Rectal smooth muscle tissue (tissue), 1 donor: Measurements from ENCODE around the gene YIPF3.

ENCODE experiments used
- H3K27ac ChIP-seq: one replicate; pipeline ENCODE4 v1.7.0; 2013; ENCODE audit warnings: low read depth, low read length, inconsistent platforms
- H3K27me3 ChIP-seq: one replicate; pipeline ENCODE4 v1.7.0; 2013; ENCODE audit warnings: low read length; ENCODE audit not compliant: control insufficient read depth, insufficient read depth
- H3K36me3 ChIP-seq: one replicate; pipeline ENCODE4 v1.7.0; 2013; ENCODE audit warnings: low read length; ENCODE audit not compliant: control insufficient read depth, insufficient read depth
- H3K4me1 ChIP-seq: one replicate; pipeline ENCODE4 v1.7.0; 2013; ENCODE audit warnings: low read length; ENCODE audit not compliant: control insufficient read depth, insufficient read depth
- H3K4me3 ChIP-seq: one replicate; pipeline ENCODE4 v1.7.0; 2013; ENCODE audit warnings: low read length
- H3K9ac ChIP-seq: one replicate; pipeline ENCODE4 v1.7.0; 2013; ENCODE audit warnings: low read length

YIPF3 gene

DNA sequence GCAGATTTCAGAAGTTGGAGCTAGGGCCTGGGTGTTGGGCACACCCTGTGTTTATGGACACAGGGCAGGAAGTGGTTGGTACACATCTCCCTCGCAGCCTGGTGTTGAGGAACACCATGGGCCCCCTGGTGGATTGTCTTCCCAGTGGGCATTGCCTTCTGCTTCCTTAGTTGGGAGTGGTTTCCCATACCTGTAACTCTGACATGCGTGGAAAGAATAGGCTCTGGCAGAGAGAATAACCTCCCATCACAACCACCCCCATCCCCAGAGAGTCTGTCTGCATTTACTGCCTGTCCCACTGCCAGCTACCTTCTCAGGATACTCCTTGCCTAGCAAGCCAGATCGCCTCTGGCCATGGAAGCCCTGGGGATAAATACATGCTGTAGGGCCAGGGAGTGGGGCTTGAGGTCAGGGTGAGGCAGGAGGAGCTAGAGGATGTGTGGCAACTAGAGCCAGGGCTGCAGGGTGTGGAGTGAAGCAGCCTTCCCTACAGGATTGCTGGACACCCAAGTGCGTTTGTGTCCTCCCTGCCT, 21.3 kb downstream of the YIPF3 start:
- Histone ChIP-seq H3K27me3 (no peaks in the 10 kb centered on the region), H3K36me3 (peaks cover 22% of the 10 kb centered on the region), H3K9ac (no peak overlapping the region), H3K4me3 (no peak overlapping the region), H3K27ac (no peak overlapping the region), H3K4me1 (peaks cover 11% of the 10 kb centered on the region)

DNA sequence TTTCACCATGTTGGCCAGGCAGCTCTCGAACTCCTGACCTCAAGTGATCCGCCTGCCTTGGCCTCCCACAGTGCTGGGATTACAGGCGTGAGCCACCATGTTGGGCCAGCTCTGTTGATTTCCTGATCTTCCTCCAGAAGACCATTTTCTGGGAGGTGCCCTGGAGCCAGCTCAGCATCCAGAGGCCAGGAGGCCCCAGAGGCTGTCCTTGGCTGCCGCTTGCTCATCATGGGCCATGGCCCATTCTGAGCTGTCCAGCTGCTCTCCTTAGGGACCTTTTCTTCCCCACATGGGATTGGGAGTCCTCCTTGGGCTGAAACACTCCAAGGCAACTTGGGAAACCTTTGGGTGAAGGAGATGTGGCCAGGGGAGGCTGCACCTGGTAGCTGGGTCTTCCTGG, 22.0 kb downstream of the YIPF3 start:
- Histone ChIP-seq H3K36me3 (peaks cover 16% of the 10 kb centered on the region), H3K27ac (no peak overlapping the region), H3K9ac (no peak overlapping the region), H3K4me3 (no peak overlapping the region), H3K4me1 (peaks cover 11% of the 10 kb centered on the region), H3K27me3 (no peaks in the 10 kb centered on the region)

DNA sequence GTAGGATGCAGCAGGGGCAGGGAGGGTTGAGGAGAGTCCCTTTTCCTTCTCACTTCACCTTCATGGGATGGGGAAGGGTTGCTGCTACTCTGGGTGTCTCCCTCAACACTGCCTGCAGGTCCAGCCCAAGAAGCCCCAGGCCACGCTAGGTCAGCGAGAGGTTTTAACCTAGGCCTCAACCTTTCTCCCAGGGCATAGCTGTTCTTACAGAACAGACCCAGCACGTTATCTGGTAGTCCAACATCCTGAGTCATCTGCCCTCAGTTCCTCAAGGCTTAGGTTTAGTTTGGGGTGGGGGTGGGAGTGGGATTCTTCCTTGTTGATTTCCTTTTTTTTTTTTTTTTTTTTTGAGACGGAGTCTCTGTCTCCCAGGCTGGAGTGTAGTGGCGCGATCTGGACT, 22.4 kb downstream of the YIPF3 start:
- Histone ChIP-seq H3K4me1 (peaks cover 11% of the 10 kb centered on the region), H3K9ac (no peak overlapping the region), H3K27ac (no peak overlapping the region), H3K27me3 (no peaks in the 10 kb centered on the region), H3K36me3 (peaks cover 11% of the 10 kb centered on the region), H3K4me3 (no peak overlapping the region)

DNA sequence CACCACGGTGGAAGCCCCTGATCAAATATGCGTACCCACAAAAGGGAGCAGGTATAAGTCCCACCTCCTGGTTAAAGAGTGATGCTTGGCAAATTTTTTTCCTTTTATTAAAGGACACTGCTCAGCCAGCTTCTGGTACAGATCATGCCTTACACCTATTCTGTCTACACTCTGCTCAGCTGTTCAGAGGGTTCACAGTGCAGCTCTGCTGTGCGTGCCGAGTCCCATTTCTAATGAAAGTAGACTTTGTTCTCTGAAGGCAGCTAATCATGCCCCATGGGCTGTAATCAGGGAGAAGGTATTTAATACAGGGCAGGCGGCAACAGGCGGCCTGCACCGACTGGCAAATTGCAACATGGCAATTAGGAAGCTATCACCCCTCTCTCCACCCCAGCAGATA, 22.9 kb downstream of the YIPF3 start:
- Histone ChIP-seq H3K9ac (no peak overlapping the region), H3K36me3 (peaks cover 6% of the 10 kb centered on the region), H3K4me3 (no peak overlapping the region), H3K27me3 (no peaks in the 10 kb centered on the region), H3K27ac (no peak overlapping the region), H3K4me1 (peaks cover 11% of the 10 kb centered on the region)

DNA sequence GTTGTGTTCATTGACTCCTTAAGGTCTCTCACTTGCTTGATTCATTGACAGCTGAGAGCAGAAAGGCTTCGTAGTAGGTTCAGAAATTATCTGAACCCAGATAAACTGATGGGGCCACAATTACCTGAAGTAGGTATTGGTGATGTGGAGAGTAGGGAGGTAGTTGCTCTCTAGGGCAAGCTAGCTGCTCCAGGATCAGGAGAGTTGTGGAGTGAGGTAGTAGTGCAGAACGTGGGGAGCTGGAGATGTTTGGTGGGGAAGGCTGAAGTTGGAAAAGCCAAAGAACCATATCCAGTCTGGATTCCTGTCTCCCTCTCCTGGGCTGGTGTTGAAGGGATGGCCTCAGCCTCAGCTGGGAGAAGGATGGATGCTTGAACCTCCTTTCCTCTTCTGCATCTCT, 23.5 kb downstream of the YIPF3 start:
- H3K27me3 ChIP-seq, result no peaks in the 10 kb centered on the region
- peaks cover 2% of the 10 kb centered on the region for H3K36me3 ChIP-seq
- H3K4me3 ChIP-seq, result no peak overlapping the region
- H3K4me1 ChIP-seq, result peaks cover 11% of the 10 kb centered on the region
- H3K27ac ChIP-seq, result no peak overlapping the region
- no peak overlapping the region for H3K9ac ChIP-seq

DNA sequence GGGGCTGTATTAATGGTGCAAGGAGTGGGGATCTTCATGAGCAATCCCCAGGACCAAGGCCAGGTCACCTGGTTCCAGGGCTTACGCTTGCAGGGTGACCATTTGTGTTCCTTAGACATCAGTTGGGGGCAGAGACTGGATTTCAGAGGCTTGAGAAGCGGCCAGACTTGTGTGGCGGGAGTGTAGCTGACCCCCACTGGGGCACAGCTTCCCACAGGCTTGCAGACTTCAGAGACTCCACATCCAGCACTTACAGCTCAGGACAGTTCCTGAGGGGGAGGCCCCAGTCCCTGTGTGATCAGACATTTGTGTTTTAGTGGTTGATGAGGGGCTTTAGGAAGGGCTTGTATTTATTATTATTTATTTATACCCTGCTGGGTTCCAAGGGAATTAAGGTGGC, 24.1 kb downstream of the YIPF3 start:
- Histone ChIP-seq H3K4me3 (no peak overlapping the region), H3K4me1 (peaks cover 11% of the 10 kb centered on the region), H3K9ac (no peak overlapping the region), H3K27ac (no peak overlapping the region), H3K36me3 (peaks cover 2% of the 10 kb centered on the region), H3K27me3 (no peaks in the 10 kb centered on the region)

DNA sequence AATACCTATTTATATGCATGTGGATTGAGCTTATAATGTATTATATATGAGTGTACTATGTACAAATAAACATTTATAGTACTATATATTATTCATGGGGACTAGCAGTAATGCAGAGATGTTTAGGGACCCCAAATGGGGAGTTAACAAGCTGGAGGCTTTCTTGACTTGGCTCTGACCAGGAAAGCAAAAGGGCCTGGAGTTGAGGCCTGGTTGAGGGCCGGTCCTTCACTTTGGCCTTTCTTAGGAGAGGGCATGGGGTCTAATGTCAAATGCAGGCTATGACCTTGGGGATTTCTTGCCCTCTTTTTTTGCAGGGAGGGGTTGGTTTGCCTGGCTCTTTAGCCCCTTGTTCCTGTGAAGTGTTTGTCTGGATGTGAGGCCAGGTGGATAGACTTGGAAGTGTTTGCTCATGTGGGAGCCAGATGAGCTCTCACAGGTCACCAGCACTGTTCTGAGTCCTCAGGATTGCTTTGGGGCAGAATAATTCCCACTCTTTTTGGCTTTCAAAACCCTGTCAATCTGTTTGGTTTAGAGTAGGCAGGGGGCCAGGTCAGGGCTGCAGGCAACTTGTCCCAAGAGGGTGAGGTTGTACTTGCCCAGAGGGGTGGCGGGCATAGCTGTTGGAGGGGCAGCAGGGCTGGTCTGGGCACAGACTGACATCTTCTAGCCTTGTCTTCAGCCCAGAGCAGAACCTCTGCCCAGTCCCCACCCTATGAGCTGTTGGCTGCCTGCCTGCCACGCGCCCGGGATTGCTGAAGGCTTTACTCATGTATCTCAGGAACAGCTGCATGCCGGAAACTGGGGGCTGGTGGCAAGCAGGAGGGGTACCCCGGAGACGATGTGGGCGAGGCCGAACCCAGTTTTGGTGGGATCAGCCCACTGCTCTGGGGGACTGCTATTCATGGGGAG, 24.7 kb downstream of the YIPF3 start:
- Histone ChIP-seq H3K27me3 (no peaks in the 10 kb centered on the region), H3K4me3 (no peak overlapping the region), H3K36me3 (no peaks in the 10 kb centered on the region), H3K9ac (no peak overlapping the region), H3K27ac (no peak overlapping the region), H3K4me1 (peaks cover 11% of the 10 kb centered on the region)

DNA sequence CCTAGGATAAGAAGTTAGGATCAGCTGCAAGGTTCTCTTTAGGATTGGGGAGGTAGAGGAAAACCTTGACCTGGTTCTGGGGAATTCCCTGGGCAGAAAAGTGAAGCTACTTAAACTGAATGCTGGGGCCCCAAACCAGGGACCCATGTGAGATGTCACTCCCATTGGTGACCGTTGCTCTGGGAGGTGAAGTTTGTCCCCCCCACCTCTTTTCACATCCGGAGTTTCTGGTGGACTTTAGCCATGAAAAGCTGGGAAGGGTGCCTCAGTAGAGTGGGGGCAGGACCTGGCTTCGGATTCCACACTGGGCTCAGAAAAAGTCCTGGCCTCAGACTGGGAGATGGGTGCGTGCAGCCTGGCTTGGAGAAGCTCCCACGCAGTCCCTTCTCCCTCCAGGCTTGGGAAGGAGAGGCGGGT, 26.2 kb downstream of the YIPF3 start:
- Histone ChIP-seq H3K4me3 (no peak overlapping the region), H3K27ac (no peak overlapping the region), H3K27me3 (no peaks in the 10 kb centered on the region), H3K9ac (no peak overlapping the region), H3K36me3 (no peaks in the 10 kb centered on the region), H3K4me1 (peaks cover 8% of the 10 kb centered on the region)

DNA sequence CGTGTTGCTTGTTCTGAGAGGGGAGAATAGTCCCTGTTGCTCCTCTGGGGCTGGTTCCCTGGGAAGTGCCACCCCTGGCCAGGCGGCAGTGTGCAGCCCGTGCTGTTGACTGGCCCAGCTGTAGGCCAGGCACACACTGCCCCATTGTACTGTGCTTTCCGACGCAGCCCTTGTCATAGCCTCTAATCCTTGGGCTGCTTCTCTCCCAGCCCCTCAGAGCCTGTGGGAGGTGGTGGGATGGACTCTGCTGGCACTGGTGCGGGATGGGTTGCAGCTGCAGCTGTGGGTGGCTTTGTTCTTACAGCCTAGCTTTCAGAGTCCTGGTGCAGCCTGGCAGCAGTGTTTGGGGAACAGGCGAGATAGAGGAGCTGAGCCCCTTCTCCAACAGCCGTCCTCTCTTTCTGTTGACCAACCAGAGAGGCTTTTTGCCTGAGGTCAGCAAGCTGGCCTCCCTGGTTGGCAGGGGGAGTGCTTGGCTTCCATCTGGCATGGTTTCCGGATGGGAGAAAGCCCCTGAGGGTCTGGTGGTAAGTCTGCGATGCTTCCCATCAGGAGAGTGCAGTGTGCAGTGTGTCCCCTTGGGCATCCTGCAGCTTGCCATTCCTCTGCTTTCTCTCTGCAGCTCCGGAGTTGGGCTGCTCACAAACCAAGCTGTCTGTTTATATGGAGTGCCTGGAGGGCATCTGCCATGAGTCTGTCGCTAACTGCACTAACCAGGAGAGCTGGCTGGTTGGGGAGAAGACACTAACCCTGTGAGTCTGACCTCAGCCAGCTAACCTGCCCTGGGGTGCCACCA, 27.3 kb downstream of the YIPF3 start:
- Histone ChIP-seq H3K36me3 (no peaks in the 10 kb centered on the region), H3K4me1 (peaks cover 8% of the 10 kb centered on the region), H3K4me3 (no peak overlapping the region), H3K27me3 (no peaks in the 10 kb centered on the region), H3K9ac (no peak overlapping the region), H3K27ac (no peak overlapping the region)

DNA sequence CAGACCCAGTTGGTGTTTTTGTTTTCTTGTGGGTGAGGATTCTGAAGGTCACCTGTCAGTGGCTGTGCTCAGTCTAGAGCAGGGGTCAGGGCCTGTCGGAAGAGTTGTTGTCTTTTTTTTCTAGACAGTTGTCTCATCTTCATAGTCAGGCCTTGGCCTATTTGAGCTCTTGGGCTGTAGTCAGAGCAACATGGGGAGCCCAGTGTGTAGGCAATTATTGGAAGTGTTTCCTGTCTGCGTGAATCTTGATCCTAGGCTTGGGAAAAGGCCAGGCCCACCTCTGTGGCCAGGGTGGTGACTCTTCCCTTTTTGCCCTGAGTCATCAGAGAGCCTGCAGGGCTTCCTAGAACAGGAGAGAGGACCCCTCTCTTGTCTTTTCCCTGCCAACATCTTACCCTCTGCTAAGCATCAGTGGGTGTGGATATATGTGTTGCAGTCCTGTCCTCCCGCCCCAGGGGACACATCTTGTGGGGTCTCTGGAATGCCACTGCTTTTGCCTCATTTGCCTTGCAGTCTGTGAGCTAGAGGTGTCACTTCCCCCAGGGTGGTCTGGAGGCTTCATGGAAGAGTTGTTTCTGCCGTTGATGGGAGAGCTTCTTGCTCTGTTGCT, 28.0 kb downstream of the YIPF3 start:
- H3K9ac ChIP-seq, result no peak overlapping the region

DNA sequence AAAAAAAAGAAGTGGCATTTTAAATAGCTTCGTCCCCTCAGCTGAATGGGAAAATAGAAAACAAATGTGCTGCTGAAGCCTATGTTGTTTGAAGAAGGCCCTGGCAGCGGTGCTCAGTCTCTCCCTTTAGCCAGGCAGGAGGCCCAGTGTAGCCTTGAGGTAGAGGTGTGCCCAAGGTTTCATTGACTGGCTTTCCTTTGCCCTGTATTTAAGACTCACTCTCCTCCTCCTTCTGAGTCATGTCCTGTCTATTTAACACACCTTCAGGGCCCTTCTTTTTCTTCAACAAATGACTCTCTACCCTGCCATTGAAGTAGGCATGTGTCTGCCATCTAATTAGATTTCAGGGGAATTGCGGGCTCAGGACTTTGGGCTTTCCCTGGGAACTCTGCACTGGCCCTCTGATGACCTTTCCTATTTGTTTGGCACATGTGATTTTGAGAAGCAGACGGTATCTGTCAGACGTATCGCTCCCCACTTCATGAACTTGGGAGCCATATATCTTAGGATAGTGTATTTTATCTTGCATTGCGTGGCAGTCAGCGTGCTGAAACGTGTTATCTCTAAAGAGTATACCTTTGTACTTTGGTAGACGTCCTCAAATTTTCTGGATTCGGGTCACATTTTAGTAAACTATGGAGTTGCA, 35.0 kb downstream of the YIPF3 start:
- Histone ChIP-seq H3K27me3 (no peaks in the 10 kb centered on the region), H3K4me3 (no peak overlapping the region), H3K9ac (no peak overlapping the region), H3K4me1 (peaks cover 14% of the 10 kb centered on the region), H3K36me3 (no peaks in the 10 kb centered on the region), H3K27ac (no peak overlapping the region)

More for the DNA sequence above, 28.0 kb downstream of the YIPF3 start:
- H3K27ac ChIP-seq, result no peak overlapping the region
- H3K4me3 ChIP-seq, result no peak overlapping the region
- H3K36me3 ChIP-seq, result no peaks in the 10 kb centered on the region
- H3K4me1 ChIP-seq, result peaks cover 8% of the 10 kb centered on the region
- H3K27me3 ChIP-seq, result no peaks in the 10 kb centered on the region

DNA sequence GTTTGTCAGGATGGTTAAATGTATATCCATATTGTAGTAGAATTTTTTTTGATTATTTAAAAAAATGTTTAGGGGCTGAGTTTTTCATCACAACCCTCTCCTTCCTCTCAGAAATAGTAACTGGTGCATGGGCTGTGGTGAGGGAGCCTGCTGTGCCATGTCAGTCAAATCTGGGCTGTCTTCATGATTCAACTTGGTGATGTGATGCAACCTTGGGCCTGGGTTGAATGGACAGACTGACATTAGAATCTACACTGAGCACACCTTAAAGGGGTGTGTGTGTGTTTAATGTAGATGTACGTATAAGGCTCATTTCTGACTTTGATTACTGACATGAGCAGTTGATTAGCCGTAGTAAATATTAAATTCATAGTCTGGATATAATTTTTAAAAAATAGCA, 35.7 kb downstream of the YIPF3 start:
- no peak overlapping the region for H3K4me3 ChIP-seq
- no peak overlapping the region for H3K9ac ChIP-seq
- peaks cover 14% of the 10 kb centered on the region for H3K4me1 ChIP-seq
- no peak overlapping the region for H3K27ac ChIP-seq
- H3K27me3 ChIP-seq, result no peaks in the 10 kb centered on the region
- H3K36me3 ChIP-seq, result no peaks in the 10 kb centered on the region
